Gastrocnemius medialis (tissue), 4 donors: ENCODE results near the gene C11orf98.

Experiments
- POLR2A ChIP-seq, 2 donors: fragments of 450-650 bp; IDR thresholded peaks; one replicate each; pipeline ENCODE4 v1.6.1; 2017; ENCODE audit warnings: antibody characterized with exemption in 2 of 2, mild to moderate bottlenecking in 2 of 2, moderate library complexity in 2 of 2
- TF ChIP-seq, protein P1 (sequence below), 5 experiments: fragments of 450-650 bp in 3 of 5; fragments of 200-600 bp in 2 of 5; sonication (generic) in 2 of 5; IDR thresholded peaks in 4 of 5; conservative IDR thresholded peaks in 1 of 5; 1 replicate in 4 of 5; 2 replicates in 1 of 5; pipeline ENCODE4 v1.5.1; 2016 to 2019; ENCODE audit warnings: antibody characterized with exemption in 5 of 5, mild to moderate bottlenecking in 3 of 5, moderate library complexity in 3 of 5

DNA sequence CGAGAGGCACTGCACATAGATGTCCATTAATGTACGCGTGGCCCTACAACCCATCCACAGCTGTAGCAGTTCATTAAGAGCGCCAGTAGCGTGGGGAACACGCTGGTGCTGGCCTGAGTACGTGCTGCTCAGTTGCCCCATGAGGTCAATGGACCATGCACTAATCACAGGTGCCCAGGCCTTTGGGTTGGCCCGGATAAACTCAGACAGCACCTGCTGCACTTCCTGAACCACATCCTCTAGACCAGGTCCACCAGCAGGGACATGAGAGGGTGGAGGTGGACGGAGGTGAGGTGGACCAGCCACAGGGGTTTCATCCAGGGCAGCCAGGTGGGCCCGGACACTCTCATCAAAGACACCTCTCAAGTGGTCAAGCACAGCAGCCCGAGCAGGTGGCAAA lies 15.5 kb downstream of the C11orf98 start:
- TF ChIP-seq POLR2A (IDR thresholded peaks at IDR 0.05) = no peak
- TF ChIP-seq, protein P1, sequence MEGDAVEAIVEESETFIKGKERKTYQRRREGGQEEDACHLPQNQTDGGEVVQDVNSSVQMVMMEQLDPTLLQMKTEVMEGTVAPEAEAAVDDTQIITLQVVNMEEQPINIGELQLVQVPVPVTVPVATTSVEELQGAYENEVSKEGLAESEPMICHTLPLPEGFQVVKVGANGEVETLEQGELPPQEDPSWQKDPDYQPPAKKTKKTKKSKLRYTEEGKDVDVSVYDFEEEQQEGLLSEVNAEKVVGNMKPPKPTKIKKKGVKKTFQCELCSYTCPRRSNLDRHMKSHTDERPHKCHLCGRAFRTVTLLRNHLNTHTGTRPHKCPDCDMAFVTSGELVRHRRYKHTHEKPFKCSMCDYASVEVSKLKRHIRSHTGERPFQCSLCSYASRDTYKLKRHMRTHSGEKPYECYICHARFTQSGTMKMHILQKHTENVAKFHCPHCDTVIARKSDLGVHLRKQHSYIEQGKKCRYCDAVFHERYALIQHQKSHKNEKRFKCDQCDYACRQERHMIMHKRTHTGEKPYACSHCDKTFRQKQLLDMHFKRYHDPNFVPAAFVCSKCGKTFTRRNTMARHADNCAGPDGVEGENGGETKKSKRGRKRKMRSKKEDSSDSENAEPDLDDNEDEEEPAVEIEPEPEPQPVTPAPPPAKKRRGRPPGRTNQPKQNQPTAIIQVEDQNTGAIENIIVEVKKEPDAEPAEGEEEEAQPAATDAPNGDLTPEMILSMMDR (IDR thresholded peaks at IDR 0.05 in 4 of 5, conservative IDR thresholded peaks at IDR 0.05 in 1 of 5) = no peak
